EH (cell line): Measurements from ENCODE around the gene KRT6B.

Source experiments
- DNase-seq: peaks from one replicate; pipeline ENCODE4 v3.0.0-alpha.2; 2015; ENCODE audit warnings: low read depth

The KRT6B gene

DNA sequence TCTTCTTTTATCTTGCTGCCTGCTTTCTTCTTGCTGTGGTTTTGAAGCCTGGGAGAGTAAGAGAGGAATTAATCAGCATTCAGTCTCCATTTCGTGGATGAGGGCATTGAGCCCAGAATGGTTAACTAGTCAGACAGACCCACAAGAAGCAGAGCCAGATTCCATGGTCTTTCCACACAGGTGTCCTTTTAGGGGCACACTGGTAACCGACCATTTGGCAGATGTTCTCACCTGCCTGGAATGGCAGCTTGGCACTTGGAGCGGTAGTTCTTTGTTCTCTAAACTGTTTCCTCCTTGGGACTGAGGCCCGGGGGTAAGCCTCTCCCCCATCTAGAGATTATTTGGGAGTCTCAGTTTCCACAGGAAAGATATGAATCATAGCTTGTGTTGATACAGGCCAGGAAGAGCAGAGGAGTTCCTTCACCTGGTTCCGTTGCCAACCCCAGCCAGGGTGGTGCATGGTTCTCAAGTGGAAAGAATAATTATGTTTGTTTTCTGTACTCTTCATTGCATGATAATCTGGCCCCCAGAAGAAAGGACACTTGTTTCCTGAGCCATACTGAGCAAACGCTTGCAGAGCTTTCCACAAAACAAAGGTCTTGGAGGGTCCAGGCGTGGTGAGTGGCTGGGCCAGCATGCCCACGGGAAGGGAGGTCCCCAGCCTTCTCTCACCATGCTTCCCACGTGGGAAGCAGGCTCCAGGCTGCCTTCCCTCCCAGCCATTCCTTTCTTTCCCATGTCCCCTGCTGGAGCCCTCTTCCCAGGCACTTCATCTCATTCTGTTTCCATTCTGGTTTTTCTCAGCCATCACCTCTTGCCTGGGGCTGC lies 15.7 kb downstream of the KRT6B start:
- DNase-seq = peak; percentile 42

DNA sequence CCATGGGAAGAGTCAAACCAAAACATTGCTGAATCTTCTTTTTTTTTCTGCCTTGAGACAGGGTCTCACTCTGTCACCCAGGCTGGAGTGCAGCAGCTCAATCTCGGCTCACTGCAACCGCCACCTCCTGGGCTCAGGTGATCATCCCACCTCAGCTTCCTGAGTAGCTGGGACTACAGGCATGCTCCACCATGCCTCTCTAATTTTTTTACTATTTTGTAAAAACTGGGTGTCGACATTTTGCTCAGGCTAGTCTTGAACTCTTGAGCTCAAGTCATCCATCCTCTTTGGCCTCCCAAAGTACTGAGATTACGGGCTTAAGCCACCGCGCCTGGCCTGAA lies 16.3 kb downstream of the KRT6B start:
- no peak for DNase-seq

DNA sequence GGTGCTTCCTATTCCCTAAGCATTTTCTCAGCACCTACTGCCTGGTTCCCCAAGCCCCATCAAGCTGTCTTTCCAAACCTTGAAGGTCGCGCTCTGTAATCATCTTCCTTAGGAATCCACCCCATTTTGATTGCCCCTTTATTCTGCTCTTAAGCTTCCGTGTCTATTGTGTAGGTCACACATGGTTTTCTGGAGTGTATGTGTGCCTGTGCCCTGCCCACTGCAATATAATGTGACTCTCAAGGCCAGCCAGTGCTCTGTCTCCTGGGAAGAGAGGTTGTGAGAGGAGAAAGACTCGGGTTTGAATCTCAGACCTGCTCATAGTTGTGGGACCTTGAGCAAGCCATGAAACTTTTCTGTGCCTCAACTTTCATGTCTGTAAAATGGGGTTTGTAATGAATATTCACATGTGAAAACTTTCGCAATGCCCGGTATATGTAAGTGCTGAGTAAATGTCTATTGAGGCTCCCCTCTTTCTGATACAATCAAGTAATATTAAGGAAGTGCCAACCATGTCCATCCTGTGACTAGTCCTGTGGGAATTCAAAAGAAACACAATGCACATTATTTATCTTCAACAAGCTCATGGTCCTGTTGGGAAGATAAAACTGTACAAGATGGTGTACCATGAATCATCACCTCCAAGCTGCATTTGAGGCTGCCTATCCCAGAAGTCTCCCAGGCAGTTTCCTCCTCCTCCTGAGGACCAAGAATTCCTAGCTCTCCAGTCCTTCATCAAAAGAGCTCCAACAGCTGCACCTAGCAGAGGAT lies 17.0 kb downstream of the KRT6B start:
- DNase-seq = peak; percentile 80

DNA sequence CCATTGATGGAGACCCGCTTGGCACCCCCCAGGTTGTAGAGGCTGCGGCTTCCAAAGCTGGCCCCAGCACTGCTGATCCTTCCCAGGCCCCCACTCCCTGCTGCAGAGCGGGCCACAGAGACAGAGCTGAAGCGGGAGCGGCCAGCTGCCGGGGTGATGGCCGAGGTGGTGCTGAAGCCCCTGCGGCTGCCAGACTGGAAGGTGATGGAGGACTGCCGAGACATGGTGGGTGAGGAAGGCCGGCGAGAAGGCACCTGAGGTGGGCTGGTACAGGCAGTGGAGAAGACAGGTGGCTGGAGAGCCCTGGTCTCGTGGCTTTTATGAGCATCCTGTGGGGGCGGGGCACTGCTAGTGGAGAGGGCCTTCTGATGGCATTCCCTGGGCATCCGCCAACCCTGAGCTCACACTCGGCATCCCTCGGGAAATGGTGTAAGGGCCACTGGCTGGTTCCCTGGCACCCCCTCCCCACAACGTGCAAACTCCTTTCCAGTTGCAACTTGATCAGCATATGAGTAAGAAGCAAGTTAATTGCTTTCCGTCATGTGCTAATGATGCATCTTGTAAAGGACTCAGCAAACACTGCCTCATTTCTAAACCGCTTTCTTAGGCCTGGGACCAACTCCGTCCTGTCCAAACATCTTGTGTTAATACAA lies 17.7 kb downstream of the KRT6B start, which contains the start of gene KRT75:
Gene KRT75 (minus strand): TSS at position 291 of the 653 bp plus-strand sequence. CDS start 67 bp downstream, at position 224.
- peak; percentile 43 for DNase-seq

DNA sequence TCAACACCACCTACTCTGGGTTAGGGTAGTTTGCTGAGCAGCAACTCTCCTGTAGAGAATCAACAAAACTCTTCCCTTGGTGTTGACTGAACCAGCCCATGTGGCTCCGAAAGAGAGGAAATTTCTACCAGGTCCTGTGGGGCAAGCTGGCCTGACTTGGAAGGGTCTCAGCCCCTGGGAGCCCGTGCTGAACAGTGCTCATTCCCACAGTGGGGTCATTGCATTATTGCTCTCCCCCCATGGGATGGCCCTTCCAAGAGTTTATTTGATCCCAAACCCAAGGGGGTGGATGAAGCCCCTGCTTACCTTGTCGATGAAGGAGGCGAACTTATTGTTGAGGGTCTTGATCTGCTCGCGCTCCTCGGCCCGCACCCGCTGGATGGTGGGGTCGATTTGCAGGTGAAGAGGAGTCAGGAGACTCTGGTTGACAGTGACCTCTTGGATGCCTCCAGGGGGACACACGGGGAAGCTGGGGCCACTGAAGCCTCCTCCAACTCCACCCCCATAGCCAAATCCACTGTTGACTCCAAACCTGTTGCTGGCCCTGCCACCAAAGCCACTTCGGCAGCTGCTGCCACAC lies 18.4 kb downstream of the KRT6B start:
- no peak for DNase-seq

DNA sequence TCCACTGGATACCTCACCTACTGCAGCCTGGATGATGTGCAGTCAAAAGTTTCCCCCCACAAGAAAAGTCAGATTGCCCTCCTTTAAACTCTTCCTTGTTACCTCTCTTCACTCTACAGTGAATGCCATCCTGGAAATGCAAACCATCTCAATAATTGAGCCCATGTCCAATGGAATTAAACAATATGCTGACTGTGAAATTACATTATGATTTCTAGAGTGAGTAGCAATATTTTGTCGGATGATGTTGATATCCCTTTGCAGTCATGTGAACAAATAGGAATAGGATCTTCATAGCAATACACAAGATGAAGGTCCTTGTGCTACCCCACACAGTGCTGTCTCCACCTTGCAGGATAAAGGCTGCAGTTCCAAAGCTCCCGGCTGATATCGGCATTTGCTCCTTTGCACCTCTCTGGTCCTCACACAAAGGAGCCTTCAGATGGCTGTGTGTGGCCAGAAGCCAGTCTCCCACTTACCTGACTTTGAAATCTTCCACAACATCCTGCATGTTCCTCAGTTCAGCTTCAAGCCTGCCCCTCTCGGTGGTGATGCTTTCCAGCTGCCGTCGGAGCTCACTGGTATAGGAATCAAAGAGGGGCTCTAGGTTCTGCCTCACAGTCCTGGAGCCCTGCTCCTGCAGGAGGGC lies 19.3 kb downstream of the KRT6B start:
- DNase-seq = no peak

DNA sequence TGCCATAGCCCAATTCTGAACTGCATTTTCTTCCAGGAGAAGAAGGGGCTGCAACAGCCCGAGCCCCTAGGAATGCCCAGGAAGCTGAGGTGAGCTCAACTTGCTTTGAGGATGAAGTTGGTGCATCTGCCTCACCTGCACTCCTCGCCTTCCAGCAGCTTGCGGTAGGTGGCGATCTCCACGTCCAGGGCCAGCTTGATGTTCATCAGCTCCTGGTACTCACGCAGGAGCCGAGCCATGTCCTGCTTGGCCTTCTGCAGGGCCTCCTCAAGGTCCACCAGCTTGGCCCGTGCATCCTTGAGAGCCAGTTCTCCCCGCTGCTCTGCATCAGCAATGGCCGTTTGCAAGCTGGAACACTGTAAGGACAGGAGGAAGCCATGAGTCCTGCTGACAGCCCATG lies 23.8 kb downstream of the KRT6B start:
- no peak for DNase-seq

DNA sequence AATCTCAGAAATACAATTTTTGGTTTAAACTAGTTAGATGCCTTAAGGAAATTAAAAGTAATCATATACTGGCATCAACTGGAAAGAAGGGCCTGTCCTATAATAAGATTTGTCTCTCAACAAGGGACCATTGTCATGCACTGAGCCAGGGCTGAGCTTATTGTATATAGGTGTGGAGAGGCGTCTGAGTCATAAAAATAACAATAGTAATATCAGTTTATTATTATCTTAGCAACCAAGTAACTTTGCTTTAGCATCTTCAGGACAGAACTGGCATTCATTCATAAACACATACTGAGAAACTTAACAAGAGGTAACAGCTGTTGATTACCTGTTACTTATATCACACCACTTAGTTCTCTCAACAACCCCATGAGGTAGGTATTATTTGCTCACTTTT lies 24.9 kb downstream of the KRT6B start:
- no peak for DNase-seq

DNA sequence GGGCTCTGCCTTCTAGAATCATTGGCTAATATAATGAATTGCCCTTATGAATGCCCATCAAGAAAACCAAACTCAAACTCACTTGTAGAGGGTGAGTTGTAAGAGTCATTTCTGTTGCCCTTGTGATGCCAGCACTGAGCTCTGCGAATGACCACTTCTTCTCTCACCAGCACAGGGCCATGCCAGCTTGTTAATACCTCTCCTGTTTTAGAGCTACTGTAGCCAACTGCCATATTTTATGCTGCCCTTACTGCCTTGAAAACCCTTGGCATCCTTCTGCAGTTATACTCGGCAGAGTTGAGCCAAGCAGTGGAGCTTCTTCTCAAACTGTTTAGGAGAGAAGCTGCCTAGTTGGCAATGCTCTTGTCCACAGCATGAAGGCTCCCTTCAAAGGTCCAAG lies 25.9 kb downstream of the KRT6B start:
- DNase-seq = no peak

DNA sequence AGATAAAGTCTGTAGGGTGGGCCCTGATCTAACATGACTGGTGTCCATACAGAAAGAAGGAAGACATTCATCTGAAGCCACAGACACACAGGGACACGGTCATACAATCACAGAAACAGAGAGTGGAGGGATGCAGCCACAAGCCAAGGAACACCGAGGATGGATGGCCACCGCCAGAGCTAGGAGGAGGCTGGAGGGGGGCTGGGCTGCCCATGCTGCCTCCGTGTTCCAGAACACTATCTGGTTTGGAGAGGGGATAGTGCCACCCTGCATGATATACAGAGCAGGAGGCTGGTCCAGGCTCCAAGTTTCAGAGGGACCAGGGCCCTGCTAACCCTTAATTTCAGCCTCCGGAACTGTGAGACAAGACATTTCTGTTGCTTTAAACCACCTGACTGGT lies 26.5 kb downstream of the KRT6B start:
- DNase-seq = no peak

DNA sequence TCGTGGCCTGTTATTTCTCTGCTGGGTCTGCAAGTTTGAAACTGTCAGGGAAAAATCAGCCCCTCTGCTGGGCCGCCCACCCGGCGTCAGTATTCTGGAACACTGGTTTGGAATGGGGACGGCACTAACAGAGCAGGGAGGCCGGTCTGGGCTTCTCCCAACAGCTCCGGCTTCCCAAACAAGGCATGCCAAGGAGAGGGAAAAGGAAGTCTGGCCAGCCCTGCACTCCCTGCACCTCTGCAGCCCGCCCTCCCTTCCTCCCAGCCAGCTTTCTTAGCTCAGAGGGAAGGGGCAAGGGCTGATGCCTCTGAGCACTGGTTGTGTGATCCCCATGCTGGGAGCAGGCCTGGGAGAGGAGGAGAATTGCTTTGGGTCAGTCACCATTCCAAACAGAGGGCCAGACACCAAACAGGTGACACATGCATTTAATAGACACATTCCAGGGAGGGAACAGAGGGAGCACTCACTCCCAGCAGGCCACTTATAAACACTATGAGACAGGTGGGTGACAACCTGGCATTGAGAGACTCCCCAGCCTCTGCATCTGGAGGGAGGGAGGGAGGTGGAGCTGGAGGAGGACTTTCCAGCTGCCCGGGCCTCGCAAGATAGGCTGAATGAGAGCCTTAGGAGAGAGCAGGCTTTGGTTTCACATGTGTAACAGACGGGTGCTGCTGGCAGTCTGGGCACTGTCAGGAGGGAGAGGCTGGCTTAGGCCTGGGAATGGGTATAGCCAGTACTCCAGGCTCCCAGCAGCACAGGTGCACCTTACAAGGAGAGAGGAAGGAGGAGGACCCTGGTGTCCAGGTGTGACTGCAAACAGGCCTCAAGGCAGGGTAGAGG lies 28.1 kb downstream of the KRT6B start:
- no peak for DNase-seq

DNA sequence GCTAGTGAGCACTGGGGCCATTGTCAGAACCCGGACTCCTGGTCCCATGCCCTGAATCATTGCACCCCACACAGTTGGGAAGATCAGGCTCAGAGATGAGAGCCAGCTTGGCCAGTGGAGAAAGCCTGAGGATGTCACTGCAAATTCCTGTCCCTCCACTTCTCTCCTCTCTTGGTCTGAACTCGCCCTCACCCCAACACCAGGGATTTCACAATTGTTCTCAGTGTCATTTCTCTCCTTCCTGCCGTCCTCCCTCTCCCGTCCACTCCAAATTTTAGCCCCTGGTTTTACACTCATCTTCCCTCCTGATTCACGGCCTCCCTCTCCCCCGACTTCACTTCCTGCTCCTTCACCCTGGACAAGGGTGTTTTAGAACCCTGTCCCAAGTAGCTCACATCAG lies 28.9 kb downstream of the KRT6B start:
- DNase-seq = peak; percentile 12

DNA sequence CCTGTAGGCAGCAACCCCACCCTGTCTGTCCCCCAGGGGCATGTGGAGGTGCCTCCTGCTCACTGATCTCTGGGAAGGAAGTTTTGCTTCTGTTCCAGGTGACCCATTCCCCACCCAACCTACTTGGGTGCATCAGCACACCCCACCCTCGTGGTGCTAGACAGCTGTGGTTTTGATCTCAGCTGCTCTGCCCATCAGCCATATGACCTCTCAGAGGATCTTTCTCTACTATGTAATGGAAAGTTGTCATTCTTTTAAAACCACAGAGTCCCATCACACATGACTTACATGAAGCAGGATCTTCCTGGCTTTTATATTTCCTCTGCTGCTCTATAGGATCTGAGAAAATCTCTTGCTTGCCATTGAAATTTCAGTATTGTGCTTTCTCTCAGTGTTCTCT lies 32.3 kb downstream of the KRT6B start:
- DNase-seq = peak; percentile 75

DNA sequence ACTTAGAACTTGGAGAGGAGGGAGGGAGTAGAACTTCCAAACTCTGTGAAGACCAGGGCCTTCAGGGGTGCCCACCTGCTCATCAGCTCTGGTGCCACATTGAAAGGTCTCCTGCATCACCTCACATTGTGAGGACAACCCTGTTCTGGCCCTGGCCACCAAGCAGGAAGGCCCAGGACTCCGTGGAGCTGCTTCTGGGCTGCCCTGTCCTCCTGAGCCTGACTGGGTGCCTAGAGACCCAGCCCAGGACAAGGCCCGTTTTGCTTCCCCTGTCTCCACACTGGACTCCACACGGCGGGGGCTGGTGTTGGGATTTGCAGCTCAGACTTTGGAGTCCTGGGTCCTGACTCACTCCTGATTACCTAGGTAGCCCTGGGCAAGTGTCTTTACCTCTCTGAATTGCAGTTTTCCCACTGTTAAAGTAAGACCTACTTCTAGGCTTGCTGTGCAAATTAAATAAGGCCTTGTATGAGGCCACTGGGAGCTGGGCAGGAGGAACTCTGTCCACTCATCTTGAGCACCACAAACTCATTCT lies 33.3 kb downstream of the KRT6B start:
- DNase-seq = no peak

DNA sequence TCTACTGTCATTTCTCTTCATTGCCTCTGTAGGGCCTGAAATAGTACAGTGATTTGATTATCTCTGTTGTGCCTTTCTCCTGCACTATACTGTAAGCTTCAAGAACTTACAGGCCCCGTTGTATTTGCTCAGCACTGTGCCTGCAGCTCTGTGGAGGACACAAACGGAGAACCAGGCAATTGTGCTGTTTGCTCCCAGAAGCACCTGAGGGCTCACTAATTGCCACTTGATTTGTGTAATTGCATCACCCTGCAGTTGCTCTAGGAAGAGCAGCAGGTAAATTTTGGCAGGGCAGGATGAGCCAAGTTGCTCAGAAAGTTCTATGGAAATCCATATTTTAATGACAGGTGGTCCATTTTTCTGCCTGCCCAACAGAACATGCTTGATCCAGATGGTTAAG lies 34.2 kb downstream of the KRT6B start:
- DNase-seq = no peak

DNA sequence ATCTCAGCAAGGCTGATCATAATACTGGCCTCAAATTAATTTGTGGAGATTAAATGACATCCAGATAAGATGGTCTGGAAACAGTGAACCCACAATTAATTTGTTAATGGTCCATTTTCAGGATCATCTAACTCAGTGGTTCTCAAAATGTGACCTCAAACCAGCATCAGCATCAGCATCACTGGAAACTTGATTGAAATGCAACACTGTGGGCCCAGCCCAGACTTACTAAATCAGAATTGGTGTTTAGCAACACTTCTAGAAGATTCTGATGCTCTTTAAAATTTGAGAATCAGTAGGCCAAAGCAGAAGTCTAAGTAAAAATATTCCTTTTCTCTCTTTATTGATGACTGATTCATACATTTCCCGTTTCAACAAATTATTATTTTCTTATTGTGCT lies 35.2 kb downstream of the KRT6B start:
- DNase-seq = no peak

DNA sequence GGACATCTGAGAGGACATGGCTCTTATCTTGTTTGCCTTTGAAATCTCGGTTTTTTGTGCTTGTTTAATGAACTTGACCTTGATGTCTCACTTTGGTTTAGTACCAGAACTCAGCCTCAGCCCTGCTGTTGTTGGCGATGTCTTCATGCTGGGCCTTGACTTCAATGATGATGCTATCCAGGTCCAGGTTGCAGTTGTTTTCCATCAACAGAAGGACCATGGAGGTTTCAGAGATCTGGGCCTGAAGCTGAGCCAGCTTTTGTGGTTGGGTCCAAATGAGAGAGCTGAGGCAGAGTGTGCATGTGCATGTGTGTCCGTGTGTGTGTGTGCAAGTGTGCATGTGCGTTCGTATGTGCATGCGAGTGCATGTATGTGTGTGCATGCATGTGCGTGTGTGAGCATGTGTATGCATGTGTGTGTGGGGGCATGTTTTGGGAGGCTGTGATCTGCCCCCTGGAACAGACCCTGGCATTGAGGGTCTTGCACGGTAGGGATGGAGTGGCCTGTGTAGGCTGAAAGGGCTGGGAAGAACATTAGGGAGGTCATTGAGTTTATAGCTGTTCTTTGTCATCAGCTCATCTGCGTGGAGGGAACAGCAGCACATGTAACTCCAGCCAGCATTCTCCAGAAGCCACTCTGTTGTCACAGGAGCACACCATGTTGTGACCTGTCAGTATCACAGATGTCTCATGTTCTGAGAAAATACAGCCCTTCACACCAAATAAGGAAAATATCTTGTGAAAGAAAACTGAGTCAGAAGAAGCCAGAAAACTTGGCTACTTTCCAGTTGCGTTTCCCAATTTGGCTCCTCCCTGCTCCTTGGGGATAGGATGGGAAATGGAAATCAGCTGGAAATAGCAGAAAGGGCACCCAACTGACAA lies 35.8 kb downstream of the KRT6B start:
- DNase-seq = peak; percentile 91

DNA sequence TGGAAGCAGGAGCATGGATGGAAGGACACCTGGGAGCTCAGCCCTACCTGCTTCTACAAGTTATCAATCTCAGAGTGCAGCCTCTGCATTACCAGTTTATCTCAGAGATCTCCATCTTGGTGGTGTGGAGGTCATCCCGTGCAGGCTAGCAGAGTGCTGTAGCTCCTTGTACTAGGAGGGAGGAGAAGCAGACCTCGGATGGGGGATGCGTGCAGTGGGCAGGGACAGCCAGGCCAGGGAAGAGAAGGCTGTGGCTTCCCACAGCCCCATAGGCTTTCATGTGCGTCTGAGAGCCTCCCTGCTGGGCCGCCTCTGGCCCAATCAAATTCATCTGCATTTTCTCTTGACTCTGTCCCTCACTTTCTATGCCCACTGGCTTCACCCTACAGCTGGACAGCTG lies 37.0 kb downstream of the KRT6B start:
- DNase-seq = no peak

DNA sequence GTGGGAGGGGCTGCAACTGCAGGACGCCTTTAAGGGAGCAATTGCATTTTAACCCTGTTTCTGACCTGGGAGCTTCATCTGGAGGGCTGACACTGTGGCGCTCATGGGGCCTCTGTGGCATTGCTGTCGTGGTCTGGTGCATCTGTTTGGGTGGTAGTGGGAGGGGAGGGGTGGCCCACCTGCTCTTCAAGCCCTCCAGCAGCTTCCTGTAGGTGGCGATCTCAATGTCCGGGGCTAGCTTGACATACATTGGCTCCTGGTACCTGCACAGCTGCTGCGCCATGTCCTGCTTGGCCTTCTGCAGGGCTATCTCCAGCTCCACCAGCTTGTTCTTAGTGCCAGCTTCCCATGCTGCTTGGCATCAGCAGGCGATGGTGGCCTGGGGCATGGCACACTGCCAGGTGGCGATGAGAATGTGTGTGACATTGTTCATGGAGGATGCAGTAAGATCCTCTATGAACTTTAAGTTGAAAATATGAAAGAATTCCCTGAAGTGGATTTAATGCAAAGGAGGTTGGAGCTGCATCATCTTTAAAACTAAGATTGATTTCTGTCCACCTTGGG lies 38.1 kb downstream of the KRT6B start:
- DNase-seq = no peak

DNA sequence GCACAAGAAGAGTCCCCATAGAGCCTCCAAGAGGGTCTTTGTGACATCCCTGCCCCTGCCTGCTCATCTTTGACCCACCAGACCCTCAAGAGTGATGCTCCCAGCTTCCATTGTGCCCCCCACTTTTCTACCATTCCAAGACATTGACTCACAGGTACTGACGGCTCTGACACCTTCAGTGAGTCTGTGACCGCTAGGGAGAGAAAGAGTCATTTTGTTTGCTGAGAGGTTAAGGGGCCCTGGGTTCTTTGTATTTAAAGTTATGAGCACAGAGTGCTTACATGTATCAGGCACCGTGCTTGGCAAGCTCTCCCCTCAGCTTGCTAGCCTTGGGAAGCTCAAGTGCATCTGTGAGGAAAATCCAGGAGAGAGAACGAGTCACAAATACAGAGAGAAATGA lies 38.7 kb downstream of the KRT6B start:
- DNase-seq = no peak
